Upper lobe of left lung (tissue), 6 donors: ENCODE measurements around the gene NALCN. TPM values are rescaled to one million over a fixed set of nuclear protein-coding genes. Genes with fewer than 3 reads are reported as not detected.

Source experiments
- ATAC-seq, 2 donors: fragments of 200-7000 bp; cut with Tn5 transposase; one replicate each; pipeline ENCODE4 v1.9.1; 2022; ENCODE audit warnings: mild to moderate bottlenecking in 2 of 2, moderate library complexity in 2 of 2; ENCODE audit not compliant: low FRiP score in 2 of 2
- DNase-seq, 2 donors: peaks; one replicate each; pipeline ENCODE4 v3.0.0-alpha.2; 2019 to 2020
- H3K27ac ChIP-seq, 4 donors: fragments of 200-600 bp; sonication (generic); one replicate each; pipeline ENCODE4 v1.5.1; 2016 to 2019
- H3K27me3 ChIP-seq, 4 donors: fragments of 200-600 bp; sonication (generic); one replicate each; pipeline ENCODE4 v1.5.1; 2017 to 2019
- H3K36me3 ChIP-seq, 4 donors: fragments of 200-600 bp; sonication (generic); one replicate each; pipeline ENCODE4 v1.5.1; 2016 to 2019
- H3K4me1 ChIP-seq, 4 donors: fragments of 200-600 bp; sonication (generic); one replicate each; pipeline ENCODE4 v1.5.1; 2018 to 2019
- H3K4me3 ChIP-seq, 4 donors: fragments of 200-600 bp; sonication (generic); one replicate each; pipeline ENCODE4 v1.5.1; 2017 to 2019; ENCODE audit warnings: mild to moderate bottlenecking in 2 of 4, moderate library complexity in 1 of 4
- H3K9me3 ChIP-seq, 4 donors: fragments of 200-600 bp; sonication (generic); one replicate each; pipeline ENCODE4 v1.5.1; 2018 to 2019
- CTCF ChIP-seq, 6 experiments: fragments of 450-650 bp in 4 of 6; fragments of 200-600 bp in 2 of 6; sonication (generic) in 2 of 6; IDR thresholded peaks; one replicate each; pipeline ENCODE4 v1.5.1; 2016 to 2019; ENCODE audit warnings: antibody characterized with exemption in 6 of 6
- EP300 ChIP-seq, 4 donors: sonication (generic); formaldehyde crosslinking; IDR thresholded peaks; one replicate each; pipeline ENCODE4 v1.5.1; 2017; ENCODE audit warnings: antibody characterized with exemption in 4 of 4, control low read depth in 2 of 4
- POLR2A ChIP-seq, 4 donors: fragments of 450-650 bp; IDR thresholded peaks; one replicate each; pipeline ENCODE4 v1.5.1; 2016 to 2017; ENCODE audit warnings: antibody characterized with exemption in 4 of 4, mild to moderate bottlenecking in 2 of 4
- POLR2AphosphoS5 ChIP-seq, 2 donors: sonication (generic); formaldehyde crosslinking; IDR thresholded peaks; one replicate each; pipeline ENCODE4 v1.5.1; 2017; ENCODE audit warnings: antibody characterized with exemption in 2 of 2
- WGBS, 2 donors: methylation state at CpG; one replicate each; pipeline ENCODE4 v1.1.5; 2017 to 2018; 5-methylcytosine and 5-hydroxymethylcytosine counted together
- total RNA-seq, 6 donors: library from RNA; depleted of rRNA in 4 of 6; stranded (reverse); fragments of >200 nt in 4 of 6; gene quantifications; one replicate each; pipeline versions ENCODE4 v1.1.0 to v1.2.1, GENCODE V29; 2016 to 2021
- donor health status: DM: no; HTN: no; CAD: no; lungs with moderate emphysema.
- donor health status: DM: no; HTN: yes; CAD: no; lungs with severe emphysema.

The NALCN gene
- total RNA-seq, 6 donors from 2014 or later: under 0.01 to 1.8 (median 1.1) TPM

GRCh38 chr13:101121608-101122007 is 294.7 kb downstream of the NALCN start:
- Histone ChIP-seq H3K9me3 (no peaks in the 10 kb centered on the region), H3K27me3 (no peaks in the 10 kb centered on the region), H3K4me3 (no peak overlapping the region), H3K27ac (no peak overlapping the region), H3K4me1 (no peaks in the 10 kb centered on the region), H3K36me3 (no peaks in the 10 kb centered on the region)
- DNase-seq (no peak), ATAC-seq (no peak)
- WGBS, 2 donors: 67 to 78% methylated on average over 4 of the region's 4 CpGs
- TF ChIP-seq POLR2A (IDR thresholded peaks at IDR 0.05) (no peak), EP300 (IDR thresholded peaks at IDR 0.05) (no peak), POLR2AphosphoS5 (IDR thresholded peaks at IDR 0.05) (no peak), CTCF (IDR thresholded peaks at IDR 0.05) (no peak)

GRCh38 chr13:101120007-101120406 is 296.3 kb downstream of the NALCN start:
- 52 to 60% methylated on average over 2 of the region's 2 CpGs for WGBS, 2 donors
- no peaks in the 10 kb centered on the region for H3K4me1 ChIP-seq
- H3K36me3 ChIP-seq: no peaks in the 10 kb centered on the region
- H3K4me3 ChIP-seq: no peak overlapping the region
- TF ChIP-seq POLR2A (IDR thresholded peaks at IDR 0.05) (no peak), POLR2AphosphoS5 (IDR thresholded peaks at IDR 0.05) (no peak), EP300 (IDR thresholded peaks at IDR 0.05) (no peak), CTCF (IDR thresholded peaks at IDR 0.05) (no peak)
- no peak for DNase-seq
- H3K27ac ChIP-seq: no peak overlapping the region
- no peak for ATAC-seq
- no peaks in the 10 kb centered on the region for H3K27me3 ChIP-seq
- no peaks in the 10 kb centered on the region for H3K9me3 ChIP-seq

GRCh38 chr13:101116826-101117225 is 299.5 kb downstream of the NALCN start:
- no peak for TF ChIP-seq POLR2A (IDR thresholded peaks at IDR 0.05)
- 58 to 76% methylated on average over 4 of the region's 4 CpGs for WGBS, 2 donors

GRCh38 chr13:101116341-101116740 is 300.0 kb downstream of the NALCN start:
- 59 to 66% methylated on average over 4 of the region's 4 CpGs for WGBS, 2 donors
- no peaks in the 10 kb centered on the region for H3K9me3 ChIP-seq
- no peaks in the 10 kb centered on the region for H3K4me1 ChIP-seq
- TF ChIP-seq POLR2AphosphoS5 (IDR thresholded peaks at IDR 0.05) (no peak), POLR2A (IDR thresholded peaks at IDR 0.05) (no peak), CTCF (IDR thresholded peaks at IDR 0.05) (no peak), EP300 (IDR thresholded peaks at IDR 0.05) (no peak)
- no peaks in the 10 kb centered on the region for H3K36me3 ChIP-seq
- H3K4me3 ChIP-seq: no peak overlapping the region
- no peak overlapping the region for H3K27ac ChIP-seq
- ATAC-seq: no peak
- no peaks in the 10 kb centered on the region for H3K27me3 ChIP-seq
- DNase-seq: no peak

More at GRCh38 chr13:101116826-101117225, 299.5 kb downstream of the NALCN start:
- H3K27ac ChIP-seq: no peak overlapping the region
- H3K4me1 ChIP-seq: no peaks in the 10 kb centered on the region
- no peak for DNase-seq
- H3K4me3 ChIP-seq: no peak overlapping the region
- H3K36me3 ChIP-seq: no peaks in the 10 kb centered on the region
- H3K9me3 ChIP-seq: no peaks in the 10 kb centered on the region
- no peak for ATAC-seq
- no peaks in the 10 kb centered on the region for H3K27me3 ChIP-seq

- no peaks in the 10 kb centered on the region for H3K27me3 ChIP-seq
- H3K9me3 ChIP-seq: no peaks in the 10 kb centered on the region
- DNase-seq (no peak), ATAC-seq (no peak)
- TF ChIP-seq POLR2AphosphoS5 (IDR thresholded peaks at IDR 0.05) (no peak), CTCF (IDR thresholded peaks at IDR 0.05) (no peak), EP300 (IDR thresholded peaks at IDR 0.05) (no peak), POLR2A (IDR thresholded peaks at IDR 0.05) (no peak)
- no peak overlapping the region for H3K27ac ChIP-seq
- no peak overlapping the region for H3K4me3 ChIP-seq
- H3K36me3 ChIP-seq: no peaks in the 10 kb centered on the region
- H3K4me1 ChIP-seq: no peaks in the 10 kb centered on the region
Observed at GRCh38 chr13:101115762-101116171, 300.5 kb downstream of the NALCN start.
